ENCODE results near the gene TESMIN. TPM values are rescaled to one million over a fixed set of nuclear protein-coding genes. Genes with fewer than 3 reads are reported as not detected.

The TESMIN gene
- polyA plus RNA-seq, 1 donor: 0.85 TPM

GRCh38 chr11:68709062-68709461, 42.3 kb downstream of the TESMIN start:
- DNase-seq: no peak

DNA sequence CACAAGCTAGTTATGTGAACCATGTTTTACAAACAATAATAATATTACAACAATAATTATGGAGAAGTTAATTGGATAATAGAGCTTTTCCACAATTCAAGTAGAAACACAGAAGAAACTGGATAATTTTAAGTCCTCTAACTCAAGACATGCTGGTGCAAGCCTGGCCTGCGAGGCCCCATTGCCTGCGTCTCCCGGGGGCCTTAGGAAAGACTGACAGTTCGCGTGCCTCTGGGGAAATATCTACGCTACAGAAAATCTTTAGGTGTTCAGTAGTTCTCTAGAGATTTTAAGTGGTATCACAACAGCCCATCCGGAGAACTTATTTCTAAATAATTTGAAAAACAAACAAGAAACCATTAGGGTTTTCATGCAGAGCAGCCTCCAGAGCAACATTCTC, 43.8 kb downstream of the TESMIN start:
- DNase-seq: no peak

- DNase-seq: no peak
These were observed 46.4 kb downstream of the TESMIN start for GRCh38 chr11:68704887-68705286.

- DNase-seq: no peak
These were observed 52.3 kb downstream of the TESMIN start for GRCh38 chr11:68698993-68699392.

- no peak for DNase-seq
These were observed 55.8 kb downstream of the TESMIN start for GRCh38 chr11:68695531-68695930.

GRCh38 chr11:68694431-68695297, 56.7 kb downstream of the TESMIN start:
- DNase-seq: no peak

GRCh38 chr11:68693484-68693882, 57.8 kb downstream of the TESMIN start:
- DNase-seq: no peak

- DNase-seq: no peak
These were observed 58.3 kb downstream of the TESMIN start for GRCh38 chr11:68692871-68693483.

- no peak for DNase-seq
These were observed 59.2 kb downstream of the TESMIN start for GRCh38 chr11:68692115-68692514.

GRCh38 chr11:68691402-68691784, 59.9 kb downstream of the TESMIN start:
- DNase-seq: no peak

GRCh38 chr11:68690671-68691401, 60.5 kb downstream of the TESMIN start:
- DNase-seq: no peak

GRCh38 chr11:68689737-68690625, 61.3 kb downstream of the TESMIN start:
- no peak for DNase-seq

DNA sequence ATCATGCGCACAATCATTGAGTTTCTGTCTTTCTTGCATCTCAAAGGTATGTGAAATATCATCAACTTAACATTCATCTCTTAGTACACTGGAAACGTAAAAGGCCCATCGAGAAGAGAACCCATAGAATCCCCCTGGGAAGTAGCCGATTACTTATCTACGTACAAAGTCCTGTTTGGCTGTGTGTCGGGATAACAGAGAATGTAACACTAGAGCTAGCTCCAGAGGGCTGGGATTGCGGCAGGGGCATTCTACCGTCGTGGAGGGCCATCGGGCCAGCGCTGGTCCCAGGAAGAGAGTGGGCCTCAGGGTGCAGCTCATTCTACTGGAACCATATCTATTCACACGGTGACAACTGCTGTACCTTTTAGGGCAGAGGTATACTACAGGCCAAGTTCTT, 62.4 kb downstream of the TESMIN start:
- DNase-seq: no peak

DNA sequence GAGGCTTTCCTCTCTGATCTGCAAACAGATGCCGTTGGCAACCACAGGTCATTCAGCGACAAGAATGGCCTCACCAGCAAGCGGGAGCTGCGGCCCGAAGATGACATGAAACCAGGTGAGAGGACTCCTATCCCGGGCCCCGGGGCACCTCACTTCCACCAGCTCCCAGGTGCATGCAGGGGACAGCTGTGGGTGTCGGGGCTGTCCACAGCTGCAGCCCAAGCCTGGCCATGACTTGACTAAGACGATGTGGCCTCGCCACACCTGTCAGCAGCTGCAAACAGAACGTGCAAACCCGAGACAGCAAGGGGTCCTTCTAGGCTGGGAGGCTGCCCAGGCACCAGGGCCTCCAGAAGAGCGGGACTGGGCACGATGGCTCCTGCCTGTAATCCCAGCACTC, 63.3 kb downstream of the TESMIN start:
- no peak for DNase-seq

DNA sequence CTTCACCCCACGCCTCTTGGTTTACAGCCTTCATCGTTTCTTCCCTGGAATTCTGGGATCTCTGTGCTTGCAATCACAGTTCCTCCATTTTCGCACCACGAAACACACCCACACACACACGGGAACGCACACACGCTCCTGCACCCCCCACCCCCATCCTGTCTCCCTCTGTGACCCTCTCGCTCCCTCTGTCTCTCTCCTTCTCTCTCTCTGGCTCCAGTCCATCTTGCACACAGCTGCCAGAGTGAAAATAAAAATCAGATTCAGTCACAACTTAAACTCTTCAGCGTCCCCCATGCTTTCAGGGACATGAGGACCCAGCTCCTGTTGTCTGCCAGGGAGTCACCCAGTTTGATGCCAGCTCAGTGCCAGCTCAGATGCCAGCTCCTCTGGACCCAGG, 64.0 kb downstream of the TESMIN start:
- peak; percentile 20 for DNase-seq

DNA sequence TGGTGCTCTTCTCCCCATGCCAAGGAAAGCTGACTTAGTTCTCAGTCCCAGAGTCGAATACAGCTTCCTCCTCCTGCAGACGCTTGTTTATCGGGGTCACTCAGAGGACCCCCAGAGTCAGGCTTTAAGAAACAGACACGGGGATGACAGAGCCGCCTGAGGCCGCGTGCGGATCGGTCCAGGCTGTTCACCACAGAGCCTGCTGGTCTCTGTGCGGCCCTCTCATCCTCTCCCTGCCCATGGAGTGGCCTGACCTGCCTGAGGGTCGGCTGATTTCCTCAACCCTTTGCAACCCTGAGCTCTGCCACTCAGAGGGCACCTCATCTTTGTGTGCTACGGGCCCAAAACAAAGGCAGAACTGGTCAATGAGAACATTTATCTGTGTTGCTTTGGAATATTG, 64.8 kb downstream of the TESMIN start:
- no peak for DNase-seq

DNA sequence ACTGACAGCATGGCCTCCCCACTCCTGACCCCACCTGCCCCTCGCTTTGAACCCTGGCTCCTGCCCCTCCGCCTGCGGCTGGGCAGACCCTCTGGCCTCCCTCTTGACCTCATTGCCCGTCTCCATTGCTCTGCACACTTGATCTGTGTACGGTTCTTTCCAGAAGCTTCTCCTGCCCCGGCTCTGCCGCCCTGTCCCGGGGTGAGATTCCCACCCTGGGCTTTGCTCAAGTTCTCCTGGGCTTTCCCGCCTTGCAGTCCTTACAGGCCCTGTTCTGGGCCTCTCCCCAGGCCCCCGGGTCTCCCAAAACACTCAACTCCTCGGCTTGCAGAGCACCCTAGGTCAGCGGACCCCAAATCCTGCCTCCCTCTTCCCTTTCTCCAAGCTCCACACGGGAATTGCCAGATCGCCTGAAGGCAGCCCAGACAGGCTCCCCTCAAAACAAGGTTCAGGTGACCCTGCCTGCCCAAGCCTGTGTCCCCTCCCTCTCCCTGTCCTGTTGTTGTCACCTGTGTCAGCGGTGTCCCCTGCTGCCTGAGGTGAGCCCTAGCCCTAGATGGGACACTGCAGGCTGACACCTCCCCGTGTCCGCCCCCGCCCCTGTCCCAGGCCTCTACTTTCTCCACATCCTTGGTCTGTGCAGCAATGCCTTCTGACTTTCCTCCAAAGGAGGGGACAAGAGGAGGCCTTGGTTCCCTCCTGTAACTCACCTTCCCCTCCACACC, 65.5 kb downstream of the TESMIN start:
- DNase-seq: no peak

DNA sequence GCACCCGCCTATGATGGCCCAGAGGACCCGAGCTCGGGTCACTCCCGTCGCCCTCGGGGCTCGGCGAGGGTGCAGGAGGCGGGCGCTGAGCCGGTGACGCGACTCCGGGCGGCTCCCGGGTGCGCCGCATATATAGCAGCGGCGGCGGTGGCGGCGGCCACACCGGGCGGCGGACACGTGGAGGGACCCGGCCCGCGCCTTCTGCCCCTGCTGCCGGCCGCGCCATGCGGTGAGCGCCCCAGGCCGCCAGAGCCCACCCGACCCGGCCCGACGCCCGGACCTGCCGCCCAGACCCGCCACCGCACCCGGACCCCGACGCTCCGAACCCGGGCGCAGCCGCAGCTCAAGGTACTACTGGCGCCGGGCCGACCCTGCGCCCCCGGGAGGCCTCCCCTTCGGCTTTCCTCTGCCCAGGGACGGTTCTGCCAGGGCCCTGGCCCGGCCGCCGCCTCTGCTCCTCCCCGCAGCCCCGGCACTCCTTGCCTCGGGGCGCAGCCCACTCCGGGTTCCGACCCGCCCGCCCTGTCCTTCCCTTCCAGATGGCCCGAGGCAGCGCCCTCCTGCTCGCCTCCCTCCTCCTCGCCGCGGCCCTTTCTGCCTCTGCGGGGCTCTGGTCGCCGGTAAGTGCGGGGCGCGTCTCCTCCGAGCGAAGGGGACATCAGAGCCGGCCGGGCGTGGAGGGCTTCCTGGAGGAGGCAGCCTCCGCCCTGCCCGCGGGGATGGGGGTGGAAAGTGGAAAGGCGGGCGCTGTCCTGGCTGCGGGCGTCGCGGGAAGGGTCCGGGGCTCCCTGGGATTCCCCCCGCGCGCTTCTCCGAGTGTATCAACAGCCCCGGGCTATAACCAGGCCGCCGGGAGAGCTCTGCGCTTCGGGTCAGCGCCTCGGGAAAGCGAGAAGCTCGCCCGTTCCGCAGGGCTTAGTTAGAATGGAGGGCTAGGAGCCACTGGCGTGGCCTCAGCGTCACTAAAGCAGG, 66.6 kb downstream of the TESMIN start, which contains the start of gene GAL:
GAL (plus strand) TSS at position 160 of the 972 bp plus-strand sequence; CDS start at position 540, 380 bp downstream.
- no peak for DNase-seq

DNA sequence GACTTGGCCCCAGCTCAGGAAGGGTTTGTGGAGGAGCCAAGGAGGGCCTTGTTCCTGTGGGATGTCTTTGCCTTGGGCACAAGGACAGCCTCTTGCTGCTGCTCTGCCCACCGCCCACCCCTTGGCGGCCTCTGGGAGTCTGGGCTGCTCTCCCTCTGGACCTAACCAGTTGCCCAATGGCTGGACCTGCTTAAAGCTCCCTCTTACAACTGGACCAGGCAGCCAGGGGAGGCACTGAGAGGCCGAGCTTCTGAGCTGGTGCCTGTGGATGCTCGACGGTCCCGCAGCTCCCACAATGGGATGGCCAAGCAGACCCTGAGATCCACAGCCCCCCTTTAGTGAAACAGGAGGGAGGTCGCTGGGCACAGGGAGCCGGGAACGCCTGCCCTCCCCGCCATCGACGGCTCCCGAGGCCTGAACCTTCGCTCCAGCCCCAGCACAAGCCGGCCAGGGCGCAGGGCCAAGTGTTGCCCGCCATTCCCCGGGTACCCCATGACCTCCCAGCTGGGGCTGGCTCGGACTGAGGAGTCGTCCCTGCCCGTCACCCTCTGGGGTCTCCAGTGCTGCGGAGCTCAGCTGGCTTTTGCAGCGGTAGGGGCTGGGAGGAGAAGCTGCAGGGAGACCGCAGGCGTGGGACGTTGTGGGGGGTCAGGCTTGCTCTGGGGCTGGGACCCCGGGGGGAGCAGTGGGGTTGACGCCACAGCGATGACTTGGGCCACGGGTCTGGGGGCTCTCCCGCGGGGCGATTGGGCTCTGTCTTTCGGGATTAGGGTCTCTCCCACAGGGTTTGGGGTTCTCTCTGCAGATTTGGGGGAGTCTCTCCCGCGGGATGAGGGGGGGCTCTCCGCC, 67.6 kb downstream of the TESMIN start:
- DNase-seq: no peak

Measured in hindlimb muscle (tissue), 1 donor.